Fibroblast of lung (primary cell): ENCODE results near the gene CABP7.

Experiments used
- CTCF ChIP-seq, 2 donors: IDR thresholded peaks in 1 of 2; conservative IDR thresholded peaks in 1 of 2; 1 replicate in 1 of 2; 2 replicates in 1 of 2; pipeline ENCODE4 v1.5.1; 2011 to 2012; ENCODE audit warnings: low read length in 2 of 2, control low read depth in 1 of 2, inconsistent platforms in 1 of 2, low read depth in 1 of 2, mild to moderate bottlenecking in 1 of 2
- EZH2 ChIP-seq: IDR thresholded peaks from 2 replicates; pipeline ENCODE4 v1.5.1; 2012; ENCODE audit warnings: low read length, control low read depth, mild to moderate bottlenecking; ENCODE audit errors: missing control alignments

- TF ChIP-seq CTCF (conservative IDR thresholded peaks at IDR 0.05 in 1 of 2, IDR thresholded peaks at IDR 0.05 in 1 of 2; ENCODE audit: low read depth in 1 of 2, low read length in 2 of 2), result no peak
- TF ChIP-seq EZH2, result no peak
These were observed 50.0 kb downstream of the CABP7 start for GRCh38 chr22:29769723-29770321.
